Ureter (tissue), 1 donor: ENCODE data around the gene AGAP1. TPM values are rescaled to one million over a fixed set of nuclear protein-coding genes. Genes with fewer than 3 reads are reported as not detected.

Experiments
- DNase-seq: peaks from one replicate; pipeline ENCODE4 v3.0.0-alpha.2; 2020; ENCODE audit warnings: low spot score
- total RNA-seq: library from RNA; stranded (reverse); gene quantifications from one replicate; pipeline ENCODE4 v1.2.4, GENCODE V29; 2023
- donor health status: DM: yes; HTN: yes; CAD: no.

AGAP1 gene
- total RNA-seq, 1 donor from 2014 or later, result 43.2 TPM

- DNase-seq, result no peak
These were observed 677.4 kb downstream of the AGAP1 start for GRCh38 chr2:236171181-236171679.

DNA sequence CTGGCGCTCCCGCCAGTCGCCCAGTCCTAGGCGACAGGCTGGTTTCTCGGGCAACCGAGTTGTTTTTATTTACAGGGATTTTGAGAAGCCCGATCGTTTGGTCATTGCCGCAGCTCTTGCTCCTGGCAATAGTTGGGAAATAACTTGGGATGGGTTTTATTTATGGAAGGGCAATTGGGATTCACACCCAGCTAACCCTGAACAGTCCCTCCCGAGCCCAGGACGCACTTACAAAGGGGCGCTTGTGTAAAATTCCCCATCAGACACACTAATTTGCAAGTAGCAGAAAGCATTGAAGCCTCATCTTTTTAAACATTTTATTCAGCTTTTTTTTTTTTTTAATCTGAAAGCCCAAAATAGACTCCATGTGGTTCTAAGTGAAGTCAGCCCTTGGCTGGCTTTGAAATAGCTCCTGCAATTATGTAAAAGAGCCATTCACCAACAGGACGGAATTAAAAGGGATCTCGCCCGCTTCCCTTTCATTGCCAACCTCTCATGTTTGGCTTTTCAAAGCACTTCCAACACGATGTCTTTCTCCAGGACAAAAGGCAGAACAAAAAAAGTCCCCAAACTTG, 677.9 kb downstream of the AGAP1 start:
- no peak for DNase-seq

DNA sequence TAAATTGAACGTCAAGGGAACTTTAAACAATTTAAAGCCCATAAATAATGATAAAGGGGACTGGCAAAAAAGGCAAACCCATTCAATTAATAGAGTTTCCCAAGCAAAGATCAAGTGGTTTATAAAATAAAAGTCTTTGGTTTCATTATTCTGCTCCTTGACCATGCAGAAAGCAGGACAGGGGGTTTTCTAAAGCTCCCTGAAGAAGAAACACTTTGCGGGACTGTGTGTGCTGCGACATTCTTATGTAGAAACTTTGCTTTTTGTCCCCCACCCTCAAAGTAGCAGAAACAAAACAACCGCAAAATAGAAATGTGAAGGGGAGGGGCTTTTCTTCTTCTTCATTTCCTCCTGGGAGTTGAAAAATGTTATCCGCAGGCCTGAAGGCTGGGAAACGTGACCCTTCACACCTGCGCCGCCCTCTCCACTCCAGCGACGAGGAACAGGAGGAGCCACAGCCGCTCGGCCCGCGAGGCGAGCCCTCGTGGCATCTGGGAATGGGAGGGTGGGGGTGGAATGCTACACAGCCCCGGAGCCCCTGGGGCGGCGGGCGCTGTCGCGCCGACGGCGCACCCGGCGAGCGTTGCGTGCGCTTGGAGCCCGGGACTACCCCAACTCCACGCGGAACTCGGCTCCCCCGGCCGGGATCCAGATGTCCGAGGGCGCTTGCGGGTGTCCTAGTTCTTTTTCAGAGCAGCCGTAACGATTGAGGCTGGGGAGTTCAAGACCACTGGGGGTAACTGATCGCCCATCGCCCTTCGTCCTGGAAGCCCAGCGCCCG, 678.6 kb downstream of the AGAP1 start:
- no peak for DNase-seq

DNA sequence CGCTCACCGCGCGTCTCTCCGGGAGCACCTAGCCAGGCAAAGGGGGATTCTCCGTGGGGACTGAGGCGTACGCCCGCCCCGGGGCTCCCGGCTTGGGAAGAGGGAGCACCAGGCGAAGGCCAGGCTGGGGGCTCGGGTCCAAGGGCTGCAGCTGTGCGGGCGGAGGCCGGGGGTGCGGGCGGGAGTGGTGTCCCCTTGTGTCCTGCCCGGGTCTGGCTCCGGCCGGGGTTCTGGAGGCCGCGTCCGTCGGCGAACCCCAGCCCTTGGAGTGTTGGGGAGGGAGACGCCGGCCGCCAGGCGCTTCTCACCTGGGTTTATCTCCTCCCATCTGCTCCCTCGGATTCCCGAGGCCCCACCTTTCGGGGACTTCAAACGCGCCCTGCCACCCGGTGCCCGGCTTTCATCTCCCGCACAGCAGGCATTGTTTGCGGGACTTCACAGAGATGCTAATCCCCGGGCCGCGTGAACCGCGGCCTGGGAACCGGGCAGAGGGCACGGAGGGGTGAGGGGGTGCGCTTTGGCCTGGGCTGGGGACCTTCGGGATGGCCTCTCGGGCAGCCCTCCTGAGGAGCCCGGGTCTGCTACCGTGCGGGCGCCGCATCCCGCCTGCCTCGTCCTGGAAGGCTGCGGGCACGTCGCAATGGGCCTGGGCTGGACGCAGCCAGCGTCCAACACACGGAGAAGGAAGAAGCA, 679.3 kb downstream of the AGAP1 start:
- DNase-seq, result no peak

- DNase-seq, result no peak
These were observed 680.1 kb downstream of the AGAP1 start for GRCh38 chr2:236173729-236174607.

GRCh38 chr2:236175548-236176150, 681.8 kb downstream of the AGAP1 start:
- DNase-seq, result no peak

GRCh38 chr2:236176417-236176816, 682.6 kb downstream of the AGAP1 start:
- DNase-seq, result no peak

DNA sequence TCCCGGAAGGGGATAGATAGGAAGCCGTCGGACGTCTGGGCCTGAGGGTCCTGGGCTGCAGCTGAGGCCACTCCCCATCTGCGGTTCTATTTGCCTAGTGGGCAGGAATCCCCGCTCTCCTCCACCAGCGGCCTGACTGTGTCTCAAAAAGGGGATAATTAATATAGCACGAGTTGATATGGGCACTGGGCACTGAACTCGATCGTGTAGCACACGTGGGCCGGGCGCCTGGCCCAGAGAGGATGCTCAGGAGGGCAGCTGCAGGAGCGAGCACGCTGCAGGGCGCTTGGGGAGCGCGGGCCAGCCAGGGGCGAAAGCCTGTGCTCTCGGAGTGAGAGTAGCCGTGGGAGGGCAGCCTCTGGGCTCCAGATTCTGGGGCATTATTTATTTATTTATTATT, 683.1 kb downstream of the AGAP1 start:
- DNase-seq, result no peak

GRCh38 chr2:236177604-236177966, 683.7 kb downstream of the AGAP1 start:
- no peak for DNase-seq

GRCh38 chr2:236177967-236178889, 684.4 kb downstream of the AGAP1 start:
- DNase-seq, result no peak

GRCh38 chr2:236178890-236179235, 685.0 kb downstream of the AGAP1 start:
- DNase-seq, result no peak

DNA sequence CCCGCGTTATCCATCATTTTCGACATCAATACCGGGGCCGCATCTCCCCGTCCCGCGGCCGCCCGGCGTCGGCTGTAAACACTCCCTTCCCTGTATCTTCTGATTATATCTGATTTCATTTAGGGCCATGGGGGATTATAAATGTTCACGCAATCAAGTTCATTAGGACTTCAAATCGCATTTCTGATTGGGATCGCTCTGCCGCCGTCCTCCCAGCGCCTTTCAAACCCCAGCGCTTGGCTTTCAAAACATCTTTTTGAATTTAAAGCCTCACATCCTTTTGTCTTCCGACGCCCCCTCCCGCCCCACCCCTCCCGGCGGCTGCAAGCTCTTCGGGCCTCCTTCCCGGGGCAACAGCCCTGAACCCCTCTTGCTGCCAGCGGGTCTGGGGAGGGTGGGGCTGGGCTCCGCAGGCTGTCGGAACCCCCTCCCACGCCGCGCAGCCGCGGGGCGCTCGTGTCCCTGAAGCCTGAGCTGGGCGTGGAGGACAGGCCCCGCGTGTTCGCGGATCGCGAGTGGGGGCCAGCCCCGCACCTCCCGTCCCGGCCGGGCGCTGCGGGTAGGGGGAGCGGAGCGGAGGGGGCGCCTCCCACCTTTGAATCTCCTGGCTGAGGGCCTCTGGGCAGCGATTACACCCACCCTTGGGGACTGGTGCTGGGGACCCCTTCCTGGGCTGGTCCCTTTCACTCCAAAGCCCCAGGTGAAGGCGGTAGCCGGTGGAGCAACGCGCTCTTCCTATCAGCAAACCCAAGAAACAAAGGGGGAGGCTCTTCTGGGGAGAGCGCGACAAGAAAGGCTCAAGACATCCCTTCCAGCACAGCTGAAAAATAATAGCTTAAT, 685.6 kb downstream of the AGAP1 start:
- no peak for DNase-seq

DNA sequence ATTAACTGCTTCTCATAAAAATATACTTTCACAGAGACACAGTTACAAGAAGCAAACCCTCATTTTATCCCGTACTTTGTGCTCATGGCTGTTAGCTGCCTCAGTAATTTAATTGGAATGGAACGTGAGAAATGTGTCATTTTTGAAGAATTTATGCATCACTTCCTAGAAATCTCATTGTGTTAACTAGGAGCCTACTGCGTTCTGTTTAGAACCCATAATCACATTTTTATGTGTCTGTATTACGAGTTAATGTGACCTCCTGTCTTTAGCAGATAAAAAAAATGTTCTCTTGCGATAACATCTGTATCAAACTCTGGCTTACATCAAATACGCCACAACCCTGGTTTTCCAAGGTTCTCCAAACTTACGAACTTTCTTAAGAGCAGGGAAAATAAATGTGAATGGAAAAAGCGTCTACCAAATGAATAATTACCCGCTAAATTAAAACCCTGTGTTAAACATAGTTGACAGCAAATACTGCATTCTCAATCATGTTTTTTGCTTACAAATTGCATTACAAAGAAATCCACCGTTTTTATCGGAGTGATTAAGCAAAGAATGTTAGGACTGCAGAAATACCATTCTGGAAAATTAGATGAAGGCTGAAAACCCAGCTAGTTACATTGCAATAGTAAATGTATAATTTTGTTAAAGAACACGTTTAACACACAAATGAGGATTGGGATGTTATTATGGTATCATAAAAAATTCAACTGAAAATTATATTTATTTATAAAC, 686.4 kb downstream of the AGAP1 start:
- no peak for DNase-seq

GRCh38 chr2:236180831-236181453, 687.1 kb downstream of the AGAP1 start:
- DNase-seq, result no peak
